Measurements from ENCODE around the gene SLC17A8.

Gene SLC17A8

GRCh38 chr12:100433701-100434100 is 76.8 kb downstream of the SLC17A8 start:
- DNase-seq, result no peak

- no peak for DNase-seq
These were observed 77.3 kb downstream of the SLC17A8 start for GRCh38 chr12:100434177-100434576.

- DNase-seq, result no peak
These were observed 79.1 kb downstream of the SLC17A8 start for GRCh38 chr12:100435957-100436356.

- DNase-seq, result no peak
These were observed 80.4 kb downstream of the SLC17A8 start for GRCh38 chr12:100437038-100437841.

- DNase-seq, result no peak
These were observed 82.9 kb downstream of the SLC17A8 start for GRCh38 chr12:100439797-100440196.

GRCh38 chr12:100442403-100442802 is 85.5 kb downstream of the SLC17A8 start:
- no peak for DNase-seq

GRCh38 chr12:100443434-100443833 is 86.6 kb downstream of the SLC17A8 start:
- no peak for DNase-seq

- no peak for DNase-seq
These were observed 88.2 kb downstream of the SLC17A8 start for GRCh38 chr12:100445081-100445481.

GRCh38 chr12:100447381-100447780 is 90.5 kb downstream of the SLC17A8 start:
- DNase-seq, result no peak

- no peak for DNase-seq
These were observed 91.8 kb downstream of the SLC17A8 start for GRCh38 chr12:100448656-100449055.

- DNase-seq, result no peak
These were observed 93.9 kb downstream of the SLC17A8 start for GRCh38 chr12:100450735-100451134.

- DNase-seq, result no peak
These were observed 97.1 kb downstream of the SLC17A8 start for GRCh38 chr12:100453951-100454350.

- DNase-seq, result no peak
These were observed 99.0 kb downstream of the SLC17A8 start for GRCh38 chr12:100455896-100456295.

- no peak for DNase-seq
These were observed 101.3 kb downstream of the SLC17A8 start for GRCh38 chr12:100458191-100458590.

- no peak for DNase-seq
These were observed 103.8 kb downstream of the SLC17A8 start for GRCh38 chr12:100460702-100461101.

GRCh38 chr12:100461330-100461973 is 104.6 kb downstream of the SLC17A8 start:
- no peak for DNase-seq

GRCh38 chr12:100463661-100464060 is 106.8 kb downstream of the SLC17A8 start:
- DNase-seq, result no peak

- DNase-seq, result no peak
These were observed 107.7 kb downstream of the SLC17A8 start for GRCh38 chr12:100464529-100464928.

GRCh38 chr12:100468126-100468525 is 111.3 kb downstream of the SLC17A8 start:
- DNase-seq, result no peak
